OCI-LY3 (cell line): ENCODE measurements around the gene NUP98.

Experiments
- CTCF ChIP-seq: fragments of 200-600, 300-600 bp; sonication (generic); IDR thresholded peaks from 2 replicates; pipeline ENCODE4 v1.5.1; 2014; ENCODE audit warnings: antibody characterized with exemption, low read length, low read depth
- EZH2phosphoT487 ChIP-seq: fragments of 200-600 bp; shearing (Covaris generic); IDR thresholded peaks from 2 replicates; pipeline ENCODE4 v1.6.1; 2018; ENCODE audit warnings: antibody characterized with exemption, mixed run types, low read depth

GRCh38 chr11:3830088-3830487 lies 32.7 kb upstream of the NUP98 start:
- TF ChIP-seq CTCF (no peak), EZH2phosphoT487 (no peak)
